Stomach smooth muscle (tissue), 2 donors: ENCODE data around the gene CCDC27.
"Not testable (repeated sequence)": the region's sequence is repeated elsewhere in the genome, so short reads cannot be mapped to it uniquely, and the experiment has no call there.

ENCODE experiments used
- H3K27ac ChIP-seq: one replicate; pipeline ENCODE4 v1.7.0; 2013; ENCODE audit warnings: mild to moderate bottlenecking, low read length, inconsistent platforms
- H3K27me3 ChIP-seq, 2 donors: one replicate each; pipeline ENCODE4 v1.7.0; 2013; ENCODE audit warnings: low read length in 2 of 2; ENCODE audit not compliant: insufficient read depth in 2 of 2, control insufficient read depth in 1 of 2
- H3K36me3 ChIP-seq, 2 donors: one replicate each; pipeline ENCODE4 v1.7.0; 2013; ENCODE audit warnings: low read length in 2 of 2; ENCODE audit not compliant: control insufficient read depth in 2 of 2, insufficient read depth in 2 of 2
- H3K4me1 ChIP-seq: one replicate; pipeline ENCODE4 v1.7.0; 2013; ENCODE audit warnings: low read length; ENCODE audit not compliant: control insufficient read depth, insufficient read depth
- H3K4me3 ChIP-seq, 2 donors: one replicate each; pipeline ENCODE4 v1.7.0; 2013; ENCODE audit warnings: low read length in 2 of 2
- H3K9ac ChIP-seq, 2 donors: one replicate each; pipeline ENCODE4 v1.7.0; 2013; ENCODE audit warnings: low read length in 2 of 2, mild to moderate bottlenecking in 1 of 2
- H3K9me3 ChIP-seq, 2 donors: one replicate each; pipeline ENCODE4 v1.7.0; 2013; ENCODE audit warnings: low read length in 2 of 2; ENCODE audit not compliant: control insufficient read depth in 2 of 2
- donor health status: healthy.
- donor health status: Pancreatic carcinoma.

The CCDC27 gene

GRCh38 chr1:3805038-3805437, 52.8 kb downstream of the CCDC27 start:
- no peak overlapping the region for H3K9ac ChIP-seq
- H3K4me3 ChIP-seq: no peak overlapping the region

GRCh38 chr1:3807769-3808168, 55.5 kb downstream of the CCDC27 start:
- H3K4me3 ChIP-seq: no peak overlapping the region
- no peaks in the 10 kb centered on the region for H3K4me1 ChIP-seq
- peaks cover 0 to 4% of the 10 kb centered on the region in 2 donors for H3K27me3 ChIP-seq
- no peak overlapping the region for H3K9ac ChIP-seq
- H3K36me3 ChIP-seq: no peaks in the 10 kb centered on the region
- H3K9me3 ChIP-seq: no peaks in the 10 kb centered on the region
- no peak overlapping the region for H3K27ac ChIP-seq

More at GRCh38 chr1:3805038-3805437, 52.8 kb downstream of the CCDC27 start:
- H3K27me3 ChIP-seq: peaks cover 0 to 8% of the 10 kb centered on the region in 2 donors
- no peaks in the 10 kb centered on the region for H3K4me1 ChIP-seq
- H3K36me3 ChIP-seq: no peaks in the 10 kb centered on the region
- H3K27ac ChIP-seq: no peak overlapping the region
- H3K9me3 ChIP-seq: no peaks in the 10 kb centered on the region

DNA sequence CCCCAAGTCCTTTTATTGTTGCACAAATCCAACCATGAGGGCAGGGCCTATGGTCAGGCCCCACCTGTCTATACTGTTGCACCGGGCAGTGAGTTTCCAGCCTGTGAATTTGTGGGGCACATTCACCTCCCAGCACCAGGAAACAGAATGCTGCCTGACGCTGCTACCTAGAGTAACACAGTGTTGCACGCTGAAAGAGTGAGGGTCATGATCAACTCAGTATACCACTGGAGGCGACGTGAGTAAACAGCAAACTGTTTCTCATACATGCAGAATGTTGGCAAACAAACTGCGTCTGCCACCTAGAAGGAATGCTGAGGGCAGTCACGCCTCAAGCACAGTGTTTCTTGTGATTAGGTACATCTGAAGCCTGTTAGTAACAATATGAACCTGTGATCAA, 57.4 kb downstream of the CCDC27 start:
- H3K27ac ChIP-seq: no peak overlapping the region
- no peaks in the 10 kb centered on the region for H3K9me3 ChIP-seq
- no peak overlapping the region for H3K9ac ChIP-seq
- no peak overlapping the region for H3K4me3 ChIP-seq
- H3K4me1 ChIP-seq: no peaks in the 10 kb centered on the region
- no peaks in the 10 kb centered on the region for H3K27me3 ChIP-seq
- H3K36me3 ChIP-seq: peaks cover 6 to 7% of the 10 kb centered on the region in 2 donors

DNA sequence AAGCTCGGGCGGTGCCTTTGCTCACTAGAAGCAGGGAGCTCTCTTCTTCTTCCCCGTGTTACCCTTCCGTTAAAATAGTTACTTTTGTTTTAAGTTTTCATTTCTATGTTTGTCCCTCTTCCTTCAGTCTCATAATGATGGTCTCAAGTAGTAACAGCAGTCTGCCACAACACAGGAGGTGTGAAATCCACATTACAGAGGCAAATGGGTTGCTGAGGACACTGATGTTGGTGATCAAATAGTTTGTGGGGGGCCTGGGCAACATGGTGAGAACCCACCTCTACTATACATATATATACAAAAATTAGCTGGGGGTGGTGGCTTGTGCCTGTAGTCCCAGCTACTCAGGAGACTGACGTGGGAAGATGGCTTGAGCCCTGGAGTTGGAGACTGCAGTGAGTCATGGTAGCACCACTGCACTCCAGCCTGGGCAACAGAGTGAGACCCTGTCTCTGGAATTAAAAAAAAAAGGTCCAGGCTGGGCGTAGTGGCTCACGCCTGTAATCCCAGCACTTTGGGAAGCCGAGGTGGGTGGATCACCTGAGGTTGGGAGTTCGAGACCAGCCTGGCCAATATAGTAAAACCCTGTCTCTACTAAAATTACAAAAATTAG, 58.0 kb downstream of the CCDC27 start:
- H3K9me3 ChIP-seq, H3K9ac ChIP-seq, H3K4me1 ChIP-seq, H3K4me3 ChIP-seq, H3K27me3 ChIP-seq, H3K27ac ChIP-seq: not testable (repeated sequence)
- H3K36me3 ChIP-seq: peaks cover 12 to 13% of the 10 kb centered on the region in 2 donors

GRCh38 chr1:3811595-3811911, 59.3 kb downstream of the CCDC27 start:
- no peak overlapping the region for H3K4me3 ChIP-seq
- H3K36me3 ChIP-seq: peaks cover 17 to 23% of the 10 kb centered on the region in 2 donors
- H3K9me3 ChIP-seq: no peaks in the 10 kb centered on the region
- H3K4me1 ChIP-seq: no peaks in the 10 kb centered on the region
- H3K9ac ChIP-seq: no peak overlapping the region
- H3K27ac ChIP-seq: no peak overlapping the region
- no peaks in the 10 kb centered on the region for H3K27me3 ChIP-seq

DNA sequence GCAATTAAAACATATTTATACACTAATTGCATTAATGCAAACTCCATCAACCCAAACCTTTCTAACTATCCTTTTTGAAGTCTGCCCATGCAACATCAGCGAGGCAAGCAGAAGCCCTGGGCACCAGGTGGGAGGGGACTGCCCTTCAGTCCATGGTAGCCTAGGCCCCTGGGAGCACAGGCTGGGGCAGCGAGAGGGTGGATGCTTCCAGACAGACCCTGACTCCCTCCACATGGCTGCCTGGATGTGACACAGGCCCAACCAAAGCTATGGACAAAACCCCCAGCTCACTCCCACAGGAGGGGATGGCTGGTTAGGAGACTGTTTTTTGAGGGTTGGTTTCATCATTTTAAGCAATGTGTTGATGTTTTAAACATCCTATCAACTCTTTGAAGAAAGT, 61.8 kb downstream of the CCDC27 start:
- Histone ChIP-seq H3K27me3 (no peaks in the 10 kb centered on the region), H3K9ac (no peak overlapping the region), H3K4me1 (no peaks in the 10 kb centered on the region), H3K4me3 (no peak overlapping the region), H3K36me3 (peaks cover 18 to 27% of the 10 kb centered on the region in 2 donors), H3K27ac (no peak overlapping the region), H3K9me3 (no peaks in the 10 kb centered on the region)

DNA sequence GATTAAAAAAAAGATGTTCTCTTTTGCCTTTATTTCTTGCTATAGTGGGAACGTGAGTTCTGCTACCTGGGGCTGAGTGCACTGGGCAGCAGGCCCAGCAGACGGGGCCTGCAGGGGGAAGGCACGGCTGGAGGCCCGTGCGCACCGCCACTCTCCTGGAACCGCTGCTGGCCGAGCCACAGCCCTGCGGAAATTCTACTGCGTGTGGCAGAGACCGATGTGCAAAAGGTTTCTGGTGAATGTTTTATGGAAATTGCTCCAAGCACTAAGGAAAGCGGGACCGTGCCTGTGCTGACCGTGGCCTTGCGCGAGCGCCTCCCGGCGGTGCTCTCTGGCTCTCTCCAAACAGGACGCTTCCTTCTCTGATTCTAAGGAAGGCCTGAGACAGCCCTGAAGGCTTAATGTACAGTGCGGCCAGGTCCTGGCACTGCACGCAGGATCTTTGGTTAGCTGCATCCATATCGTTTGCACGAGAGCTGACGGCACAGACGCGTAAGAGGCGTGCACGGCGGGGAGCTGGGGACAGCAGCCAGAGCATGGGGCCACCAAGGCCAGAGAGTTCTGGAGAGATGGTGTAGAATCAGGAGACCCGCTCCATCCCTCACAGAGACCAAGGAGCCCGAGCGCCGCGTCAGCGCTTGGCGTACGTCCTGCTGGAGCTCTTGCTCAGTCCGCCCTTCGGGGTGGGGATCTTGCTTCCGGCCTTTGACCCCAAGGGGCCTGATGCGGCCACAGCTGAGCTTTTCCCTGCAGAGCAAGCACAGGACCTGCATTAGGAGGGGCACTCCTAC, 62.7 kb downstream of the CCDC27 start:
- no peaks in the 10 kb centered on the region for H3K27me3 ChIP-seq
- no peak overlapping the region for H3K27ac ChIP-seq
- H3K4me1 ChIP-seq: no peaks in the 10 kb centered on the region
- no peak overlapping the region for H3K9ac ChIP-seq
- H3K9me3 ChIP-seq: no peaks in the 10 kb centered on the region
- no peak overlapping the region for H3K4me3 ChIP-seq
- peaks cover 26 to 32% of the 10 kb centered on the region in 2 donors for H3K36me3 ChIP-seq

- no peak overlapping the region for H3K27ac ChIP-seq
- H3K36me3 ChIP-seq: peaks cover 36 to 44% of the 10 kb centered on the region in 2 donors
- H3K9ac ChIP-seq: no peak overlapping the region
- H3K27me3 ChIP-seq: no peaks in the 10 kb centered on the region
- no peaks in the 10 kb centered on the region for H3K9me3 ChIP-seq
- no peaks in the 10 kb centered on the region for H3K4me1 ChIP-seq
- H3K4me3 ChIP-seq: no peak overlapping the region
Measured at GRCh38 chr1:3816331-3817137, 64.3 kb downstream of the CCDC27 start.

DNA sequence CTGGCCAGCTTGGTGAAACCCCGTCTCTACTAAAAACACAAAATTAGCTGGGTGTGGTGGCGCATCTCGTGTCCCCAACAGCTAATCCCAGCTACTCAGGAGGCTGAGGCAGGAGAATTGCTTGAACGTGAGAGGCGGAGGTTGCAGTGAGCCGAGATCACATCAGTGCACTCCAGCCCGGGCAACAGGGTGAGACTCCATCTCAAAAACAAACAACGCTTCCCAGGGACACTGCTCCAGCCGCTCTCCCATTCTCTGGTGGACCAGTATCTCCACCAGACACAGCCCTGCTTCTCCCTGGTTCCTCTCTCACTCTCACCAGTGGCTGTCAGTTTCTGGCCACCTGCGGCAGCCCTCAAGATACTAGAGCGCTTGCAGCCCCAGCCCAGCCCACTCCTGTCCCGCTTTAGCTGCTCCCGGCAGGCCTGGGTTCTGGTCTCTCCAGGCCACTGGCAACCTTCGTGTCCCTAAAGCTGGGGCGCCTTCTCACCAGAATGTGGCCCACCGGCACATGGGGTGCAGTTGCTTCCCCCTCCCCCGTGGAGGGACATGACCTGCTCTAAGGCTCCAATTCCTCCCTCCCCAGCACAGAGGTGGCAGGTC, 65.0 kb downstream of the CCDC27 start:
- Histone ChIP-seq H3K27me3 (no peaks in the 10 kb centered on the region), H3K4me1 (no peaks in the 10 kb centered on the region), H3K9ac (no peak overlapping the region), H3K4me3 (no peak overlapping the region), H3K36me3 (peaks cover 37 to 50% of the 10 kb centered on the region in 2 donors), H3K9me3 (no peaks in the 10 kb centered on the region), H3K27ac (no peak overlapping the region)

GRCh38 chr1:3817821-3818597, 65.8 kb downstream of the CCDC27 start:
- Histone ChIP-seq H3K27ac (no peak overlapping the region), H3K27me3 (no peaks in the 10 kb centered on the region), H3K9ac (no peak overlapping the region), H3K9me3 (no peaks in the 10 kb centered on the region), H3K4me1 (no peaks in the 10 kb centered on the region), H3K4me3 (no peak overlapping the region), H3K36me3 (peaks cover 45 to 57% of the 10 kb centered on the region in 2 donors)
